SK-N-SH treated with all-trans-retinoic acid at 6 μM for 48 hours (cell line): ENCODE data around the gene RHBDL1.

Source experiments
- PATZ1 ChIP-seq: fragments of 250-450 bp; sonication (Bioruptor Pico); IDR thresholded peaks from 2 replicates; pipeline ENCODE4 v1.8.0; 2020; ENCODE audit warnings: mild to moderate bottlenecking, moderate library complexity, borderline replicate concordance
- ZC3H10 ChIP-seq: fragments of 250-450 bp; sonication (Bioruptor Pico); IDR thresholded peaks from 2 replicates; pipeline ENCODE4 v1.5.1; 2021; ENCODE audit warnings: mild to moderate bottlenecking, moderate library complexity
- ZFP30 ChIP-seq: fragments of 450-650 bp; formaldehyde crosslinking; IDR thresholded peaks from 2 replicates; pipeline ENCODE4 v1.5.0; 2022; ENCODE audit warnings: mild to moderate bottlenecking, moderate library complexity

DNA sequence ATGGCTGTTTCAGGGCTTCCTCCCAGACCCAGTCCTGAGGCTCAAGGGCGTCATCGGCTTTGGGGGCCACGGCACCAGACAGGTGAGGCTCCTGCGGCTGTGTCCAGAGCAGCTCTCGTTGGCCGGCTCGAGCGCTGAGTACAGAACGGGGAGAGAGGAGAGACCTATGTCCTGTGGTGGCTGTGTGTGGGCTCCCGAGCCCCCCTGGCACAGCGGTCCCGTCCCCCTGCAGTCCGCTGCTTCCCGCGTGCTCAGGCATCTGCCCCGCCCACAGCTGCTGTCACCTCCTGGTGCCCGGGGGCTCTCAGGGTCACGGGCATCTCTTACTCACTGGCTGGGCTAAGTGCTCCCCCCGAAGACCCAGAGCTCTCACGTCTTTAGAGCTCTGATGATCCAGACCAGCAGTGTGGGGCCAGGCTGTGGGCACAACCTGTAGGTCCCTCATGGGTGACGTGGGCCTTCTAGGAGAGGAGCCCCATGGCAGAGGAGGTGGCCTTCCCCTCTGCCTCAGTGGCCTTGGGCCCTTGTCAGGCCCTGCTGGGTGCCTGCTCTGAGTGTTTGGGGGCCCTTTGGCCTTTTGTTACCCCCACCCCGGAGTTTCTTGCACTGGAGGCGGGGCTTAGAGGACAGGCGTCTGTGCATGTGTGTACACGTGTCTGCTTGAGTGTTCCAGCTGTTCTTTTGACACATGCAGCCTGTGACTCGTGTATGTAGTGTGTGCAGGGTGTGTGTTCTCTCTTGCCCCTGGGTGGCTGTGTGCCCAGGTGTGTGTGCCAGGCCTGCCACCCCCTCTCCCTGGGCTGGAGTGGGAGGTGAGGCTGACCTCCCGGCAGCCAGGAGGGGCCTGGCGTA, 22.8 kb upstream of the RHBDL1 start:
- TF ChIP-seq ZFP30 (no peak), PATZ1 (CRISPR knock-in tag) (no peak), ZC3H10 (CRISPR knock-in tag) (no peak)
